Neural progenitor cell (in vitro differentiated cells): ENCODE measurements around the gene TMOD4. TPM values are rescaled to one million over a fixed set of nuclear protein-coding genes. Genes with fewer than 3 reads are reported as not detected.

Experiments
- DNase-seq: peaks from one replicate; pipeline ENCODE4 v3.0.0-alpha.2; 2016; ENCODE audit warnings: low spot score
- H2AFZ ChIP-seq: fragments of 200-600 bp; sonication (generic); replicated peaks from 2 replicates; pipeline ENCODE4 v1.6.1; 2016; ENCODE audit warnings: antibody characterized with exemption
- H3F3A ChIP-seq: fragments of 200-600 bp; sonication (generic); 2 replicates; pipeline ENCODE4 v1.6.1; 2016; ENCODE audit warnings: antibody characterized with exemption, low read depth
- H3K27ac ChIP-seq: fragments of 200-600 bp; sonication (generic); 2 replicates; pipeline ENCODE4 v1.5.1; 2016; ENCODE audit warnings: mild to moderate bottlenecking
- H3K27me3 ChIP-seq: fragments of 200-600 bp; sonication (generic); 2 replicates; pipeline ENCODE4 v1.6.1; 2016; ENCODE audit warnings: mild to moderate bottlenecking, moderate library complexity
- H3K36me3 ChIP-seq: fragments of 200-600 bp; sonication (generic); 2 replicates; pipeline ENCODE4 v1.5.1; 2016
- H3K4me1 ChIP-seq: fragments of 200-600 bp; sonication (generic); 2 replicates; pipeline ENCODE4 v1.6.1; 2016; ENCODE audit warnings: mixed run types
- H3K4me2 ChIP-seq: fragments of 200-600 bp; sonication (generic); 2 replicates; pipeline ENCODE4 v1.6.1; 2016
- H3K4me3 ChIP-seq: fragments of 200-600 bp; sonication (generic); 2 replicates; pipeline ENCODE4 v1.5.1; 2016
- H3K79me2 ChIP-seq: fragments of 200-600 bp; sonication (generic); 2 replicates; pipeline ENCODE4 v1.6.1; 2016; ENCODE audit warnings: low read depth
- H3K9ac ChIP-seq: fragments of 200-600 bp; sonication (generic); 2 replicates; pipeline ENCODE4 v1.6.1; 2016
- H3K9me3 ChIP-seq: fragments of 200-600 bp; sonication (generic); 2 replicates; pipeline ENCODE4 v1.5.1; 2016; ENCODE audit warnings: low read depth
- H4K20me1 ChIP-seq: fragments of 200-600 bp; sonication (generic); 2 replicates; pipeline ENCODE4 v1.6.1; 2016; ENCODE audit warnings: low read depth
- H3K27ac Mint-ChIP-seq: 3 replicates; pipeline ENCODE4 v1.8.0; 2021; ENCODE audit warnings: mixed read lengths
- H3K27me3 Mint-ChIP-seq: 2 replicates; pipeline ENCODE4 v1.8.0; 2022; ENCODE audit warnings: low read depth, mild to moderate bottlenecking, inconsistent platforms, moderate library complexity, mixed read lengths; ENCODE audit not compliant: insufficient read depth
- H3K36me3 Mint-ChIP-seq: 3 replicates; pipeline ENCODE4 v1.8.0; 2021; ENCODE audit warnings: mixed read lengths
- H3K4me1 Mint-ChIP-seq: 3 replicates; pipeline ENCODE4 v1.8.0; 2021; ENCODE audit warnings: mixed read lengths
- H3K4me3 Mint-ChIP-seq: 3 replicates; pipeline ENCODE4 v1.8.0; 2021; ENCODE audit warnings: mild to moderate bottlenecking, moderate library complexity, mixed read lengths
- H3K9me3 Mint-ChIP-seq: 3 replicates; pipeline ENCODE4 v1.8.0; 2020; ENCODE audit warnings: mixed read lengths
- EZH2 ChIP-seq: fragments of 200-600 bp; sonication (generic); IDR thresholded peaks from 2 replicates; pipeline ENCODE4 v1.6.1; 2017; ENCODE audit warnings: antibody characterized with exemption, mild to moderate bottlenecking, moderate library complexity
- EZH2phosphoT487 ChIP-seq: fragments of 200-600 bp; sonication (generic); IDR thresholded peaks from 2 replicates; pipeline ENCODE4 v1.6.1; 2017; ENCODE audit warnings: antibody characterized with exemption
- total RNA-seq: library from RNA; depleted of rRNA; stranded (reverse); fragments of >200 nt; gene quantifications from 2 replicates; pipeline ENCODE4 v1.2.3, GENCODE V29; 2015; ENCODE audit warnings: low replicate concordance
- TF ChIP-seq, protein P1 (sequence below): fragments of 200-600 bp; sonication (generic); IDR thresholded peaks from 2 replicates; pipeline ENCODE4 v1.5.1; 2017; ENCODE audit warnings: antibody characterized with exemption, mild to moderate bottlenecking

TMOD4 gene
- total RNA-seq, 1 donor from 2014 or later: not detected

DNA sequence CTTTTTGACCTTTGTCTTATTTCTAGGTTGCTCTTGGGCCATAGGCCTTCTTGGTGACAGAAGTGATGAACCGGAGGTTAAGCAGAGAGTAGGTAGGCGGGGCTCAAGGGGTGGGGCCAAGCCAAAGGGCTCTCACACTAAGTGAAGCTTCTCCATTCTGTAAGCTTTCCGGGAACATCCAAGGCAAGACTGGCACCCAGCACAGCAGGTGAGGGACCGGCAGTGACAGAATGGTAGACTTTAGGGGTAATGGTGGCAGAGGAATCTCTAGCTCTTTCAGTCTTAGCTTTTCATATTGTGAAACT, 19.3 kb downstream of the TMOD4 start, which contains the start of gene TNFAIP8L2:
TSS of gene TNFAIP8L2 (plus strand) at position 135 of the 305 bp plus-strand sequence. CDS start 2,049 bp downstream, outside the sequence.
- DNase-seq: peak; percentile 8
- Histone ChIP-seq H3K4me1 (no peaks in the 10 kb centered on the region), H3K9me3 (no peaks in the 10 kb centered on the region), H3K27ac (no peak within 1 kb of the TSS), H3K36me3 (no peaks in the 10 kb centered on the region), H3K79me2 (no peaks in the 10 kb centered on the region), H3K27me3 (no peaks in the 10 kb centered on the region), H3K4me2 (no peak within 1 kb of the TSS), H3K4me3 (no peak within 1 kb of the TSS), H4K20me1 (no peaks in the 10 kb centered on the region), H3K9ac (no peak within 1 kb of the TSS), H2AFZ (no peak within 1 kb of the TSS), H3F3A (peaks cover 7% of the 10 kb centered on the region)
- no peaks in the 10 kb centered on the region for H3K9me3 Mint-ChIP-seq
- H3K27ac Mint-ChIP-seq: peak within 1 kb of the TSS; percentile 5
- H3K4me1 Mint-ChIP-seq: peaks cover 2% of the 10 kb centered on the region
- no peak within 1 kb of the TSS for H3K4me3 Mint-ChIP-seq
- TF ChIP-seq EZH2phosphoT487 (no peak), EZH2 (no peak)
- TF ChIP-seq, protein P1, sequence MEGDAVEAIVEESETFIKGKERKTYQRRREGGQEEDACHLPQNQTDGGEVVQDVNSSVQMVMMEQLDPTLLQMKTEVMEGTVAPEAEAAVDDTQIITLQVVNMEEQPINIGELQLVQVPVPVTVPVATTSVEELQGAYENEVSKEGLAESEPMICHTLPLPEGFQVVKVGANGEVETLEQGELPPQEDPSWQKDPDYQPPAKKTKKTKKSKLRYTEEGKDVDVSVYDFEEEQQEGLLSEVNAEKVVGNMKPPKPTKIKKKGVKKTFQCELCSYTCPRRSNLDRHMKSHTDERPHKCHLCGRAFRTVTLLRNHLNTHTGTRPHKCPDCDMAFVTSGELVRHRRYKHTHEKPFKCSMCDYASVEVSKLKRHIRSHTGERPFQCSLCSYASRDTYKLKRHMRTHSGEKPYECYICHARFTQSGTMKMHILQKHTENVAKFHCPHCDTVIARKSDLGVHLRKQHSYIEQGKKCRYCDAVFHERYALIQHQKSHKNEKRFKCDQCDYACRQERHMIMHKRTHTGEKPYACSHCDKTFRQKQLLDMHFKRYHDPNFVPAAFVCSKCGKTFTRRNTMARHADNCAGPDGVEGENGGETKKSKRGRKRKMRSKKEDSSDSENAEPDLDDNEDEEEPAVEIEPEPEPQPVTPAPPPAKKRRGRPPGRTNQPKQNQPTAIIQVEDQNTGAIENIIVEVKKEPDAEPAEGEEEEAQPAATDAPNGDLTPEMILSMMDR: no peak
- peaks cover 3% of the 10 kb centered on the region for H3K27me3 Mint-ChIP-seq
- peaks cover 15% of the 10 kb centered on the region for H3K36me3 Mint-ChIP-seq

DNA sequence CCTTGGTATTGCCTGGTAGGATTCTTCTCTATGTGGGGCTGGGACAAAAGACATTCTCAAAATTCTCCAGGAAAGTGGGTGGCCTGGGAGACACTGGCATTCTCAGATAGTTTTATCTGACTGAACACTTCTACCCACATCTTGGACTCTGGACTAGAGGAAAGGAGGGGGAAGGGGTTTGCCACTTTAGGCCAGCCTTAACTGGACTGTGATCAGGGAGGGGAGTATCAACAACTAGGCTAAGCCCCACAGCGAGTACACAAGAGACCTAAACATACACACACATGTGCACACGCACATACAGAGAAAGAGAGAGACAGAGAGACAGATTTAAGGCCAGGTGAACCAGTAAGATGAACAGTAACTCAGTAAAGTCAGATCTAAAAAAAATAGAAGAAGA, 28.1 kb downstream of the TMOD4 start:
- Histone ChIP-seq H3K4me3 (no peak overlapping the region), H3K9me3 (no peaks in the 10 kb centered on the region), H3K27ac (no peak overlapping the region)

DNA sequence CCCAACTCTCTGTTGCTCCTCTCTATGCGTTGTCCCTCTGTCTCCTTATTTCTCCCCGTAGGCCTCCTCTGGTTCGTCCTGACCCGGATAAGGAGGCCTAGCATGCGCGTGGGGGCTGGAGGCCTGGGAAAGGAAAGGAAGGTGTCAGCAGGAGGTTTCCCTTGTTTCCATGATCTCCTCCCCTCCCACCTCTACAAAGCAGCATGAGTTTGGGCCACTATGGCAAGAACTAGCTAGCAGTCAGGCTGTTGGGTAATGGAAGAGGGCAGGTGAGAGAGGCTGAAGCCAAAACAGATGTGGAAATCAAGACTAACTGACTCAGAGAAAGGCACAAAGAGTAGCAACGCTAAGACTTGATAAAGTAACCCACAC, 28.7 kb downstream of the TMOD4 start:
- H3K27ac Mint-ChIP-seq: no peak overlapping the region

More for the DNA sequence above, 28.1 kb downstream of the TMOD4 start:
- H3K4me2 ChIP-seq: no peak overlapping the region
- H4K20me1 ChIP-seq: peaks cover 20% of the 10 kb centered on the region
- peaks cover 23% of the 10 kb centered on the region for H3F3A ChIP-seq
- H2AFZ ChIP-seq: no peak overlapping the region
- H3K27me3 Mint-ChIP-seq: peaks cover 16% of the 10 kb centered on the region
- H3K36me3 ChIP-seq: no peaks in the 10 kb centered on the region
- no peak overlapping the region for H3K27ac Mint-ChIP-seq
- no peak for DNase-seq
- TF ChIP-seq EZH2phosphoT487 (no peak), EZH2 (no peak)
- TF ChIP-seq, protein P1: no peak
- H3K36me3 Mint-ChIP-seq: peaks cover 8% of the 10 kb centered on the region
- H3K9ac ChIP-seq: no peak overlapping the region
- H3K79me2 ChIP-seq: no peaks in the 10 kb centered on the region
- H3K27me3 ChIP-seq: peaks cover 32% of the 10 kb centered on the region
- peak overlapping the region; percentile 91 for H3K4me3 Mint-ChIP-seq
- H3K4me1 ChIP-seq: peaks cover 30% of the 10 kb centered on the region
- H3K4me1 Mint-ChIP-seq: peaks cover 36% of the 10 kb centered on the region
- H3K9me3 Mint-ChIP-seq: no peaks in the 10 kb centered on the region

More for the DNA sequence above, 28.7 kb downstream of the TMOD4 start:
- H3K27me3 ChIP-seq: peaks cover 32% of the 10 kb centered on the region
- peak overlapping the region; percentile 66 for H2AFZ ChIP-seq
- no peak for DNase-seq
- no peaks in the 10 kb centered on the region for H3K36me3 ChIP-seq
- H3K36me3 Mint-ChIP-seq: peaks cover 10% of the 10 kb centered on the region
- peaks cover 16% of the 10 kb centered on the region for H3K27me3 Mint-ChIP-seq
- H3K4me2 ChIP-seq: peak overlapping the region; percentile 91
- peaks cover 30% of the 10 kb centered on the region for H3K4me1 ChIP-seq
- H3K79me2 ChIP-seq: no peaks in the 10 kb centered on the region
- H3K4me1 Mint-ChIP-seq: peaks cover 38% of the 10 kb centered on the region
- H3K9ac ChIP-seq: no peak overlapping the region
- H3K9me3 ChIP-seq: no peaks in the 10 kb centered on the region
- no peak overlapping the region for H3K27ac ChIP-seq
- peaks cover 27% of the 10 kb centered on the region for H3F3A ChIP-seq
- peaks cover 26% of the 10 kb centered on the region for H4K20me1 ChIP-seq
- peak overlapping the region; percentile 91 for H3K4me3 Mint-ChIP-seq
- TF ChIP-seq EZH2 (no peak), EZH2phosphoT487 (no peak)
- TF ChIP-seq, protein P1: no peak
- H3K9me3 Mint-ChIP-seq: no peaks in the 10 kb centered on the region
- peak overlapping the region; percentile 91 for H3K4me3 ChIP-seq
